Heart right ventricle (tissue), 16 donors: ENCODE results near the gene SLC6A12. TPM values are rescaled to one million over a fixed set of nuclear protein-coding genes. Genes with fewer than 3 reads are reported as not detected.

ENCODE experiments used
- ATAC-seq, 8 donors: fragments of 200-7000 bp; cut with Tn5 transposase; one replicate each; pipeline ENCODE4 v1.9.1; 2020; ENCODE audit warnings: mild to moderate bottlenecking in 8 of 8, moderate library complexity in 8 of 8, moderate number of reproducible peaks in 1 of 8
- DNase-seq, 2 donors: peaks; one replicate each; pipeline ENCODE4 v3.0.0-alpha.2; 2020
- H3K27ac ChIP-seq, 10 donors: fragments of 200-600 bp; sonication (generic) in 2 of 10; one replicate each; pipeline versions ENCODE4 v1.5.0 to v1.8.0; 2020 to 2022; ENCODE audit warnings: mild to moderate bottlenecking in 3 of 10
- H3K27me3 ChIP-seq, 7 donors: fragments of 200-600 bp; one replicate each; pipeline ENCODE4 v1.8.0; 2021 to 2022; ENCODE audit warnings: mild to moderate bottlenecking in 2 of 7
- H3K36me3 ChIP-seq, 9 donors: fragments of 200-600 bp; sonication (generic) in 1 of 9; one replicate each; pipeline versions ENCODE4 v1.5.0 to v1.8.0; 2020 to 2022; ENCODE audit warnings: mild to moderate bottlenecking in 2 of 9
- H3K4me1 ChIP-seq, 9 donors: fragments of 200-600 bp; sonication (generic) in 1 of 9; one replicate each; pipeline versions ENCODE4 v1.5.0 to v1.8.0; 2020 to 2022; ENCODE audit warnings: mild to moderate bottlenecking in 4 of 9
- H3K4me3 ChIP-seq, 10 donors: fragments of 200-600 bp; sonication (generic) in 2 of 10; one replicate each; pipeline versions ENCODE4 v1.5.0 to v1.8.0; 2020 to 2022; ENCODE audit warnings: mild to moderate bottlenecking in 7 of 10, moderate library complexity in 2 of 10
- H3K9me3 ChIP-seq, 11 donors: fragments of 200-600 bp in 10 of 11; sonication (generic) in 2 of 11; one replicate each; pipeline versions ENCODE4 v1.5.0 to v1.8.0; 2013 to 2022; ENCODE audit warnings: mild to moderate bottlenecking in 2 of 11, control low read depth in 1 of 11, moderate library complexity in 1 of 11
- WGBS, 2 donors: extraction: QIAGEN DNeasy Blood & Tissue Kit; methylation state at CpG; one replicate each; pipeline ENCODE4 v1.1.7; 2013; ENCODE audit warnings: inconsistent platforms in 1 of 2; 5-methylcytosine and 5-hydroxymethylcytosine counted together
- intact Hi-C, 10 donors: fragments of 100-400 bp; cut with DNase I; formaldehyde crosslinking; loops; one replicate each; pipeline versions ENCODE4 v1.11.1 to v1.14.2; 2022
- polyA plus RNA-seq, 2 donors: library from polyadenylated mRNA; stranded (reverse); fragments of 200-250 nt; gene quantifications; one replicate each; pipeline ENCODE4 v1.2.3, GENCODE V29; 2013
- total RNA-seq, 10 donors: library from RNA; stranded (reverse); fragmentation: NEBNext Ultra II Directional in 3 of 10; extraction: Animal tissue kit (Norgen Biotek cat#: 25700) in 3 of 10; gene quantifications; one replicate each; pipeline versions ENCODE4 v1.2.1 to v1.2.4, GENCODE V29; 2021 to 2023
- TF ChIP-seq, protein P1 (sequence below), 9 donors: fragments of 200-600 bp; sonication (generic) in 2 of 9; IDR thresholded peaks; one replicate each; pipeline versions ENCODE4 v1.5.0 to v1.8.0; 2021 to 2022; ENCODE audit warnings: antibody characterized with exemption in 9 of 9, mild to moderate bottlenecking in 5 of 9, moderate library complexity in 1 of 9
- donor health status: Arrhythmogenic right ventricular cardiomyopathy.
- donor health status: ischemic (EF 13 %, LVEDD 7.1; RV severe dilation, severe dysfunction).
- donor health status: healthy with polysubstance abuse.
- donor health status: DM: no; HTN: yes; CAD: no.
- donor health status: DM: no; HTN: no; CAD: no.
- donor health status: ischemic (EF 25% LVEDD 6.9; RV normal size, moderate dysfunction).
- donor health status: ischemic (EF 25% LVEDD 5.7; RV mildly dilated, moderate dysfunction).
- donor health status: healthy.
- donor health status: DM: yes; HTN: yes; CAD: no.
- donor health status: Ischemic cardiomyopathy.
- donor health status: ischemic (EF 35%, LVEDD 5.7; RV mildly dilated, moderate dysfunction).
- donor health status: nonischemic (EF 11% LVEDD 7.7; RV severe dilation, severe dysfunction).
- donor health status: DM: yes; HTN: yes; CAD: no.
- donor health status: PGD.
- donor health status: ischemic (EF 29% LVEDD 5.4; RV normal size, mild dysfunction).
- donor health status: nonischemic (EF 23%, LVEDD 6.1; RV moderate dilation, normal function).

SLC6A12 gene
- total and polyA plus RNA-seq, 12 donors, result 0.14 to 1.4 (median 0.74) TPM

GRCh38 chr12:196436-196835 is 17.5 kb downstream of the SLC6A12 start:
- H3K4me1 ChIP-seq, result no peaks in the 10 kb centered on the region
- TF ChIP-seq, protein P1, sequence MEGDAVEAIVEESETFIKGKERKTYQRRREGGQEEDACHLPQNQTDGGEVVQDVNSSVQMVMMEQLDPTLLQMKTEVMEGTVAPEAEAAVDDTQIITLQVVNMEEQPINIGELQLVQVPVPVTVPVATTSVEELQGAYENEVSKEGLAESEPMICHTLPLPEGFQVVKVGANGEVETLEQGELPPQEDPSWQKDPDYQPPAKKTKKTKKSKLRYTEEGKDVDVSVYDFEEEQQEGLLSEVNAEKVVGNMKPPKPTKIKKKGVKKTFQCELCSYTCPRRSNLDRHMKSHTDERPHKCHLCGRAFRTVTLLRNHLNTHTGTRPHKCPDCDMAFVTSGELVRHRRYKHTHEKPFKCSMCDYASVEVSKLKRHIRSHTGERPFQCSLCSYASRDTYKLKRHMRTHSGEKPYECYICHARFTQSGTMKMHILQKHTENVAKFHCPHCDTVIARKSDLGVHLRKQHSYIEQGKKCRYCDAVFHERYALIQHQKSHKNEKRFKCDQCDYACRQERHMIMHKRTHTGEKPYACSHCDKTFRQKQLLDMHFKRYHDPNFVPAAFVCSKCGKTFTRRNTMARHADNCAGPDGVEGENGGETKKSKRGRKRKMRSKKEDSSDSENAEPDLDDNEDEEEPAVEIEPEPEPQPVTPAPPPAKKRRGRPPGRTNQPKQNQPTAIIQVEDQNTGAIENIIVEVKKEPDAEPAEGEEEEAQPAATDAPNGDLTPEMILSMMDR (IDR thresholded peaks at IDR 0.05), result no peak
- DNase-seq (no peak), ATAC-seq (no peak)
- H3K9me3 ChIP-seq, result no peaks in the 10 kb centered on the region
- no peak overlapping the region for H3K4me3 ChIP-seq
- H3K27me3 ChIP-seq, result peaks cover 0 to 3% (median 0%) of the 10 kb centered on the region in 7 donors
- intact Hi-C loops, result no loop called here
- WGBS, 2 donors, result 84 to 90% methylated on average over 4 of the region's 4 CpGs
- no peak overlapping the region for H3K27ac ChIP-seq
- no peaks in the 10 kb centered on the region for H3K36me3 ChIP-seq

DNA sequence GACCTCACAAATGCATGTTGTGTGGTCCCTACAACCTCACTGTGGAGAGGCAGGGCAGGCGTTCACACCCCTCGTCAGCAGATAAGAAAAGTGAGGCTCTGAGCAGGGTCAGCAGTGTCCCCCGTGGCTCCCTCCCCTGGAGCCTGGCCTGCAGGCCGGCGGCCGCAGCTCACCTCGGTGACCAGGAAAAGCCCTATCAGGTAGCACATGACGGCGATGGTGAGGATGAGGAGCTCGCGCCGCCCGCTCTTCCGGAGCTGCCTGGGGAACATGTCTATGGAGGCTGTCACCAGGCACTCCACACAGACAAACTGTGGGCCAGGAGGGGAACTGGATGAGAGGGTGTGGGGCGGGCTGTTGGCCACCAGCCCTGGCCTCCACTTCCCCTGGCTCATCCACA is 18.0 kb downstream of the SLC6A12 start:
- no peak overlapping the region for H3K27ac ChIP-seq
- TF ChIP-seq, protein P1 (IDR thresholded peaks at IDR 0.05), result no peak
- DNase-seq, result no peak
- 74 to 84% methylated on average over 15 of the region's 15 CpGs for WGBS, 2 donors
- ATAC-seq, result no peak
- no peaks in the 10 kb centered on the region for H3K4me1 ChIP-seq
- no peaks in the 10 kb centered on the region for H3K36me3 ChIP-seq
- no peaks in the 10 kb centered on the region for H3K9me3 ChIP-seq
- H3K27me3 ChIP-seq, result peaks cover 0 to 3% (median 0%) of the 10 kb centered on the region in 7 donors
- H3K4me3 ChIP-seq, result no peak overlapping the region
- intact Hi-C loops, result no loop called here

GRCh38 chr12:195156-195555 is 18.8 kb downstream of the SLC6A12 start:
- 83 to 85% methylated on average over 5 of the region's 5 CpGs for WGBS, 2 donors
- intact Hi-C loops, result no loop called here
- H3K4me3 ChIP-seq, result no peak overlapping the region
- TF ChIP-seq, protein P1 (IDR thresholded peaks at IDR 0.05), result no peak
- H3K4me1 ChIP-seq, result no peaks in the 10 kb centered on the region
- H3K9me3 ChIP-seq, result no peaks in the 10 kb centered on the region
- H3K27me3 ChIP-seq, result peaks cover 0 to 3% (median 0%) of the 10 kb centered on the region in 7 donors
- no peaks in the 10 kb centered on the region for H3K36me3 ChIP-seq
- DNase-seq (no peak), ATAC-seq (no peak)
- no peak overlapping the region for H3K27ac ChIP-seq

GRCh38 chr12:194276-194675 is 19.7 kb downstream of the SLC6A12 start:
- no peak for ATAC-seq
- DNase-seq, result no peak
- no peak overlapping the region for H3K4me3 ChIP-seq
- TF ChIP-seq, protein P1 (IDR thresholded peaks at IDR 0.05), result no peak
- H3K27ac ChIP-seq, result no peak overlapping the region
- no peaks in the 10 kb centered on the region for H3K9me3 ChIP-seq
- H3K36me3 ChIP-seq, result no peaks in the 10 kb centered on the region
- H3K27me3 ChIP-seq, result peaks cover 0 to 3% (median 0%) of the 10 kb centered on the region in 7 donors
- peaks cover 2 to 5% (median 3%) of the 10 kb centered on the region in 9 donors for H3K4me1 ChIP-seq
- 90 to 93% methylated on average over 7 of the region's 7 CpGs for WGBS, 2 donors
- intact Hi-C loops, result no loop called here
